GM10847 (cell line): ENCODE data around the gene OPCML.

Experiments used
- POLR2A ChIP-seq: IDR thresholded peaks from 2 replicates; pipeline ENCODE4 v1.6.1; 2011; ENCODE audit not compliant: insufficient read length; ENCODE audit errors: extremely low read depth

The OPCML gene

DNA sequence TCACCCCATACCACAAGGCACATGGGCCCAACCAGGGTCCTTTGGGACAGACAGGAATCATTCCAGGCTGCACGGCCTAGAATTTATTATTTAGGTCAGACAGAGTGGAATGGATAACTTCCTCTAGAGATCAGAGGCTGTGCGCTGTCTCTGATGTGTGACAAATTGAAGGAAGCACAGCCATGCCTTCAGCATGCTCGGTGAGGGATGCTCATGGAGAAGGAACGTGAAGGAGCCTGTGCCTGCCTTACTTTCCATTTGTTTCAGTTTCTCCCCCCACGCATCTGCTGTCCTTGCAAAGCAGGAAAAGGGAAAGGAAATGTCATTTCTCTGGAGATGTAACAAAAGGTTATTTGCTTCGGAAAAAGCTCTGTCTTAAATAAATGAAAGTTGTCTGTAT is 644.1 kb downstream of the OPCML start:
- no peak for TF ChIP-seq POLR2A

DNA sequence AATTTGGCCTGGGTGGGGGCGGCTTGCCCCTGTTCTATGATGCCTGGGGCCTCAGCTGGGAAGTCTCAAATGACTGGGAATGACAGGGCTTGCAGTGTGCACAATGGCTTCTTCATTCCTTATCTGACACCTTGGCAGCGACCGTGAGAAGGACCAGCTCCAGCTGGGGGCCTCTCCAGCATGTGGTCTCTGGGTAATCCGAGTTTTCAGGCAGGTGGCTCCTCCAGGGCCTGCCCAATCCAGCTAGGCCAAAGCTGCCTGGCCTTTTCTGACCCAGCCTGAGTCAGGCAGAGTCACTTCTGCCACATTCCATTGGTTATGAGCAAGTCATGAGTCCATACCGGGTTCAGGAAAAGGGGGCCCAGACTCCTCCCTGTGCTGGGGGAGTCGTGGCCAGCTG is 646.0 kb downstream of the OPCML start:
- TF ChIP-seq POLR2A = no peak

DNA sequence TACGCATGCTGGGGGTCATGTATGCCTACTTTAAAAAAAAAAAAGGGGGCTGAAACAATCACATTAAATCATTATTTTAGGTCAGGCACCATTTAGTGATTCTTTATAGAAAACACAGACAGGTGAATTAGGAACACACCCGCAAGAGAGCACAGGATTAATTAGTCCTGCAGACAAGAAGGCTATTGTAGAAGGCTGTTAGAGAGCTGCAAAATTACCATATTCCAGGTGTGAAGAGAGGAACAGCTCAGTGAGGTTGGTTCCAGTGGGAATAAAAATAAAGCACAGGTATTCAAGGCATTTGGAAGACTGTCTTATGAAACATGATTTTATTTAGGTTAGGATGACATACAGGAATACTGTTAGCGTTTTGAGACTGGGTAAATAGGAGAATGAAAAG is 649.1 kb downstream of the OPCML start:
- TF ChIP-seq POLR2A = no peak

DNA sequence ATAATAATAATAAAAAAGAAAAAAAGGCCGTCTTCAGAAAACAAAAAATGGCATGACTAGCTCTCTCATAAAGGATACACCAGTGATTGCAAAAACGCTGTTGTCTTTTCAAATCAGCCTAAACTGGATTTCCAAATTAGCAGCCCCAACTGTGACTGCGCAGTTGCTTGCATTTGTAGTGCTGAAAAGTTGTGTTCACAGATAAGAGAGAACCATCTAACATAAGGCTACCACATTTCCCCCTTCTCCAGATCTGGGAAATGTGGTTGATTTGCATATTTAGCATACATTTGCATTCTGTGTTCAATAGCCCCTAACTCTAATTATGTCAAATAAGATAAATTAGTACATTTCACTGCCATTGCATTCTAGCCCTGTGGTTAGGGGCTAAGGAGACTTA is 650.7 kb downstream of the OPCML start:
- TF ChIP-seq POLR2A = no peak

DNA sequence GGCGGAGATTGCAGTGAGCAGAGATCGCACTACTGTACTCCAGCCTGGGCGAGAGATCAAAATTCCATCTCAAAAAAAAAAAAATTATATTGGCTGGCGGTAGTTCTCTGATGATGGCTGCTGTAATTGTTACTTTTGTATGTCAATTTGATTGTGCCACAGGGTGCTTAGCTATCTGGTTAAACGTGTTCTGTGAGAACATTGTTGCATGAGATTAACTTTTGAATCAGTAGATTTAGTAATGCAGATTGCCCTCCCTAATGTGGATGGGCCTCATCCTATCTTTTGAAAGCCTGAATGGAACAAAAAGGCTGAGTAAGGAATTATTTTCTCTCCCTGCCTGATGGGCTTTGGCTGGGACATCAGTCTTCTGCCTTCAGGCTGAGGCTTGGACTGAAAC is 654.2 kb downstream of the OPCML start:
- TF ChIP-seq POLR2A = no peak

DNA sequence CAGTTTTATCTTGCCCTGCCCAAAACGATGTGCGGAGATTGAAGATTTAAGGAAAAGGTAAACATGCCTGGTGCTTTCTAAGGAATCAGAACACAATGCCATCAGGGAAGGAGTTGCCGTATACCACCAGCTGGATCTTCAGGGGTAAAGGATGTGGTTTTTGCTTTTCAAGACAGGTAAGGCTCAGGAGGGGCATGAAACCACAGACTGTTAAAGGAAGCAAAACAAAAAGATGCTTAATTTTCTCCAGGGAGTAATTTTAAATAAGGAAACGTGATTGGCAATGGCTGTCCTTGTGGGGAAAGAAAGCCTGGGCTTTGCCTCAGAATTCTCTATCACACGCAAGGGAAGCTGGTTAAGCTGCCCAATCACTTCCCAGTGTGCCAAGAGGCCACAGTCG is 655.6 kb downstream of the OPCML start:
- TF ChIP-seq POLR2A = no peak

DNA sequence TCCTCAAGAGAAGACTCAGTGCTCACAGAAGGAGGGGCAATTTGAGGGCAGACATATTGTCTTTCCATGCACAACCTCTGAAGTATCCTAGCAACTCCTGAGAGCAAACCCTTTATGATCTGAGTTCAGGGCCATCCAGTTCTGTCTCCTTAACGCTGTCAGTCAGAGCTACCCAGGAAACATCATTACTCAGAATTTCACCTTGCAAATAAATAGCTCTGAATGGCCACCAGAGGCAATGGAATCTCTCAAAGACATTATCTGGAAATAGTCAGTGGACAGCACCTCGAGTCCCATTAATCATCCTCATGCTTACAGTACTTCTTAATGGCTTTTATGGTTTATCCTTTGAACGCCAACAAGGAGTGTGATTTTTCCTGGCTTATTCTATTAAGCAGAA is 656.1 kb downstream of the OPCML start:
- no peak for TF ChIP-seq POLR2A

DNA sequence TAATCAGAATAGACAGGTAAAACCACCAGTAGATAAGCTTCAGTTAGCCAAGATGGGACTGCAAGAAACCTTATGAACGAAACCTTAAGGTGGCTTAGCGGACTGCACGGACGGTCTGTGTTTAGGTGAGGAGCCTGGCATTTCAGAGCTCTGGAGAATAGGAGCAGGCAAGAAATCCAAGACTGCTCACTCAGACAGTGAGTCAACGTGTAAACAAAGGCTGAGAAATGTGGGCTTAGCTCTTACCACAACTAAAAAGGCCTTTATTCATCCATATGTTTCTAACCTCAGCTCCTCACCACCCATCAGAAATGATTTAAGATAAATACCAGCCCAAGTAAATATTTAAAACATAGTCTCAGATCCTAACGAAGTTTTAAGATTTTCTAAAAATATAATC is 657.7 kb downstream of the OPCML start:
- TF ChIP-seq POLR2A = no peak

DNA sequence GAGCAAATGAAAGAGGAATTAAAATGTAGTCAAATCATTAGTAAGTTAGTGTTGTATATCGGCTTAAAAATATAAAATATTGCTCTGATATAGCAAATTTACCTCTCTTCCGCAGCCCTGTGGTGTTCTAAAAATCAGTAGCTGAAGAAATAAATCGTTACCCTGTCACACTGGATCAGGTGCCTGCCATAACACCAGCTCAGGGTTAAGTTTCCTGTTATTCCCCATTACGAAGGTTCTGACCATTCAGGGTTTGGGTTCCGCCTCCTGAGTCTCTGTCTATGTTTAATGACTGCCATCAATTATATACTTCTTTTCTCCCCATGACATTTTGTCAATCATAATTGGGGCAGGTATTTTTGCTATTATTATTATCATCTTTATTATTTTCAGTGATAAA is 658.5 kb downstream of the OPCML start:
- no peak for TF ChIP-seq POLR2A

DNA sequence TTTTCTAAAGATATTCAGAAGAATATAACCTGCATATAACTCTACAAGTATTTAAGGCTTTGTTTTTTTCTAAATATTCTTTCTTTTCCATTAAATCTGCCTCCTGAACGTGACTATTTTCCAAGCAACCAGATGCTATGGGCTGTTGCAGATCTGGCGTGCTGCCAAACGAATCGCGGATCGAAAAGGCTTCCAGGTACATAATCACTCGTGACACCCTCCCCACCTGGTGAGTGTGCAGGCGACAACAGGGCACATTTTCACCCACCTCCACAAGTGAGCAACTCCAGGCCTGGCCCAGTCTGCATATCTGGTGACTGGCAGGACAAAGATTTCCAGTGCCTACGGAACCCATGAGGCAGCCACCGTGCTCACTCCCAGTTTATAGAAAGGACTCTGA is 660.1 kb downstream of the OPCML start:
- no peak for TF ChIP-seq POLR2A

DNA sequence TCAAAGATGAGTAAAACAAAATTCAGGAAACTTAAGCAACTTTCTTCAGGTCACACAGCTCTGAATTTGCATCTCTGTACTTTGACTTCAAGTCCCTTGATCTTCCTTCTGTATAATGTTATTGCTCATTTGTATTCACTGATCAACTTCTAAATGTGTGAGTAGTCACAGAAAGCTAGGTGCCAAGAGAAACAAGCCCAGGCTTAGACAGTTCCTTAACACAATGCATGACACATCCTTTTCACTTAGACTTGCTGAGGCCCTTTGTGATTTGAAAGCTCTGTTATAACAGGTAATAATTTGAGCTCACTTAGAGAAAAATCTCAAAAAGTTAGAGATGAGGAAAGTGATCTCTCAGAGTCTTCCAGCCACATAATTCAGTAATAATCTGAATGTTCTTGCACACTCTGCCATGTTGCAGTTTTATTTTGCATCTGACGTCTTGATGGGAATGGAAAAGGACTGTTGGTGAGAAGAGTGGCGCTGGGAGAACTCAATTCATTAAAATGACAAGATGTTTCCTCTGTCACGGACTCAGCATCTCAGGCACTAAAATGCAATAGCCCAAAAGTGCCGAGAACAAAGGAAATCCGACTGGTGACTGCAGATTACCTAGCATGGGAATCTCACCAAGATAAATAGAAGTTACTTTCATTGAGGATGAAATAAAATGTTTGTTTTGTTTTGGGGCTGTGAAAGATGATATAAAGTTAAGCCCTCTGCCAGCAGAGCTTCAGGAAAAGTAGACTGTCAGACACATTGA is 665.3 kb downstream of the OPCML start:
- TF ChIP-seq POLR2A = no peak

DNA sequence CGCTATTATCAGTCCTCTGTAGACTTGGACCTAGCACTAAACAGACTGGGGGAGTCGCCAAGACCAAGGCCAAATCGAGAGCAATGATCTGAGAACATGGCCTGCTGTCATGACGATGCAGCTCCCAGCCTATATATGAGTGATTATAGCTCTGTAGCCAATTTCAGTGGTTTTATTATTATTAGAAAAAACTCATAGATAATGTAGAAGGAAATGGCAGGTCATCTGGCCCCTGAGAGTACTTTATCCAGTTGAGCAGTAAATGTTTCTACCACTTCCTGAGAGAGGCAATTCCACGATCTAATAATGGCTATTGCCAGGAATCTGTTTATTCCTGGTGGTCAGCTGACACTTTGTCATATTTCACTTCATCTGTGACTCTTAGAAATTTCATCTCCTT is 666.7 kb downstream of the OPCML start:
- no peak for TF ChIP-seq POLR2A

DNA sequence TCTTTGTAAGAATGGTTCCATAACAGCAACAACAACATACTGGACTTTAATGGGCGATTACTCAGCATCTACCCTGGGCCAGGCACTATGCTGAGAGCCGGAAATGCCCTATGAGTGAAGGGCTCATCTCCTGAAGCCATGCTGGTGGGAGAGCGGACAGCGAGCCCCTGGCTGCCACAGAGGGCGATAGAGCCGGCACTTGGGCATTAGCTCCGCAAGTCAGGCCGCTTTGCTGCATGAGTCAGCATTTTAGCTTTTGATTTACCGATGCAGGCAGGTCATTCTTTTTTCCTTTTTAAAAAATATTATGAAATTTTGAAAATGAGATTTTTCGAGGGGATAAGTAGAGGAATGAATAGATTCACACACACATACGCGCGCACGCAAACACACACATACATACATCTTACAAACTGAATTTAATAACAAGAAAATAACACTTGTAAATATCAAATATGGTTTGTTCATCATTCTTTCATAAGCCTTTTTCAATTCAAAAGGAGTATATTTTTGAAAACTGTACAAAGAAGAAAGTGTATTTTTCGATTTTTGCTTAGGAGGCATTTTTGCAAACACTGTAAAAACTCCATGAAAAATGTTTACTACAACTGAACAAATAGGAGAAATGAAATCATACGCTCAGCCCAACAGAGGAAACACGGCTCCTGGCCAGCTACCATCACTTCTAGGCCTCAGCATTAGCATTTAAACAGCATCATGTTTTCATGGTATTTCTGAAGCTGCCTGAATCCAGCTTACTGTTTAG is 667.3 kb downstream of the OPCML start:
- no peak for TF ChIP-seq POLR2A

DNA sequence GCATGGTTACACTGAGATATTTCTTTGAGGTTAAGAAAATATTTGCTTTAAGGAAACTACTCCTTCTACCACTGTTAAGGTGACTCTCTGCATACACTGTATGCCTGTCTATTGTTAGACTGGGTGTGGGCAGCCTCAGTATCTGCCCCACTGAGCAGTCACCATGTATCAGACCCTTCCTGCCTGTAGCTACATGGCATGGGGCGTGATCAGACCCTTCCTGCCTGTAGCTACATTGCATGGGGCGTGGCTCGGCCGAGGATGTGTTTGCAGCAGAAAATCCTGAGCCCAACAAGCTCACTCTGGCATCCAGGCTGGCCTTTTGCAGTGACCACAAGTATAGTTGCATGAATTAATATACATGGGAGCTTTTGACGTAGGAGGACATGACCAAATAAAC is 669.4 kb downstream of the OPCML start:
- no peak for TF ChIP-seq POLR2A

DNA sequence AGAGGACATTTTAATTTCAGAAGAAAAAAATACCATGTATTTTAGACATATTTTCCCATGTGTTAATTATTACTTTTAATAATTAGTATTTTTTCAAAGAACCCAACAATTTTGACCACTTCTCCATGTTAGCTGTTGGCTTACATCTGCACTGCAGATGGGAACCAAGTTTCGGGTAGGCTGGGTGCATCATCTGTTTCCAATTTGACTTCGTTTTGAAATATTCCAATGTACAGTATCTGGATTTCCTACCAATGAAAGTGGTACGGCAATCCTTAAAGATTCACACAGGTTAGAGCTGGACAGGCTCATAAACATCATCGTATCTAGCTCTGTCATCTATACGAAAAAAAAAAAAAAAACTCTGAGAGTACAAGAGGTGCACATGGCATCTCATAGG is 670.2 kb downstream of the OPCML start:
- TF ChIP-seq POLR2A = no peak

DNA sequence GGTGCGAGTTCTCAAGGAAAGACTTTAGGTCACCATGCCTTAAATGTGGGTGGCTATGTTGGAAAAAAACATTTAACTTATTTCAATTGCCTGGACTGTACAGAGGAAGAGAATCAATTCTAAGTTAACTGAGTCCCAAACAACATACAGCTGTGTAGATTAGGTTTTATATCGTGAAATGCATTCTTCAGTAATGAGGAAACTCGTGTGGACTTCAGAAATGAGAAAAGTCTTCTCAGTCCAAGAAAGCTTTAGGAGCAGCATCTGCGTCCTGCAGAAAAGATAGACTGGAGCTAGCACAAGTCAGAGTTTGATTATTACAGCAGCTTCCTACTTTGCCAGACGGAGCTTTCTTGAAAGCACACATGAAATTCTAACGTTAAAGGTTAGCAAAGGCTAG is 673.0 kb downstream of the OPCML start:
- no peak for TF ChIP-seq POLR2A

DNA sequence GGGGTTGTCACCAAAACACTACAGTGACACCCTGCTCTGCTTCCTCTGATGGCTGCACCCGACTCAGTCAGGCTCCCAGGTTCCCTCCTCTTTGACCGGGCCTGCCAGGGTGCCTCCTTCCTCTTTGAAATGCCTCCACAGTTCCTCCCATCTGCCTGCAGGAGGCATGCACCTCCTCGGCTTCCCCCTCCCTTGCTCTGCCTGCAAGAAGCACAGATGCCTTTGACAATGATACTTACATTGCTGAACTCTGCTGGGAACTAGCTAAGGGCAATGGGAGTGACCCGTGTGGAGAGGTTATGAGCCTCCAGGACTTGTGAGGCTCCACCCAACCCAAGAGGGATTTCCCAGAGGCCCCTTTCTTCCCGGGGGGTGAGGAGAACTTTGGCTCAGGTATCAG is 674.1 kb downstream of the OPCML start:
- TF ChIP-seq POLR2A = no peak

DNA sequence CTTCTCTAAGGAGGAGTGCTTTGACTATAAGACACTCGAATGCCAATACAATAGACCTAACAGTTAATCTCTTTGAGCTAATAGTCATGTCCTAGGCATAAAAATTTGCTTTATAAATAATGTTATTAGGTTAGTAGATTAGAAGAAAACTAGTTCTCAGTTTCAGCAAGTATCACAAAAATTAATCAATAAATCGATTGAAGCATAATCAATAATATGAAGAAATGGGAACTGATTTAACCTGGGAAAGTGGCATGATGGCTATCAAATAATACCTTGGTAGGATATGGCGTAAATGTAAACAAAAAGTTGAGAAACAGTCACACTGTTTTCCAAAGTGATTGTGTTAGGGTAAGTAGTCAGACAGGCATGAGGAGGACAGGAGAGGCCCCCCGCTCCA is 676.3 kb downstream of the OPCML start:
- no peak for TF ChIP-seq POLR2A

DNA sequence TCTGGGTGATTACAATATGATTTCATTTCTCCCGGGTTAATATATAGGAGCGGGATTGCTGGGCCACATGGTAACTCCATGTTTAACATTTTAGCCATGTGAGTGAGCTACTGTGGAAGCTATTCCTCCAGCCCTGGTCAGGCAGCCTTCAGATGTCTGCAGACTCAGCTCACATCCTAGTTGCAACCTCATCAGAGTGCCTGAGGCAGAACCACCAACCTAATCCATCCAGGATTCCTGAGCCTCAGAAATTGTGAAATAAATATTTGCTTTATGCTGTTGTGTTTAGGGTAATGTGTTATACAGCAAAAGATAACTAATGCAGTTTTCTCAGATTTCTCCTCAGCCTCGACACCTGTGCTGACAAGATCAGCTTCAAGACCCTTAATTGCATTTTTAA is 676.8 kb downstream of the OPCML start:
- no peak for TF ChIP-seq POLR2A
